Astrocyte (in vitro differentiated cells and primary cell): Measurements from ENCODE around the gene LCE1A.

Source experiments
- EZH2 ChIP-seq: IDR thresholded peaks from 2 replicates; pipeline ENCODE4 v1.6.1; 2012; ENCODE audit warnings: mild to moderate bottlenecking, low read length, inconsistent platforms; ENCODE audit not compliant: insufficient read depth
- TF ChIP-seq, protein P1 (sequence below): IDR thresholded peaks from 2 replicates; pipeline ENCODE4 v1.5.1; 2011; ENCODE audit warnings: low read depth, mild to moderate bottlenecking, inconsistent platforms, low read length, moderate library complexity; ENCODE audit not compliant: insufficient read depth

DNA sequence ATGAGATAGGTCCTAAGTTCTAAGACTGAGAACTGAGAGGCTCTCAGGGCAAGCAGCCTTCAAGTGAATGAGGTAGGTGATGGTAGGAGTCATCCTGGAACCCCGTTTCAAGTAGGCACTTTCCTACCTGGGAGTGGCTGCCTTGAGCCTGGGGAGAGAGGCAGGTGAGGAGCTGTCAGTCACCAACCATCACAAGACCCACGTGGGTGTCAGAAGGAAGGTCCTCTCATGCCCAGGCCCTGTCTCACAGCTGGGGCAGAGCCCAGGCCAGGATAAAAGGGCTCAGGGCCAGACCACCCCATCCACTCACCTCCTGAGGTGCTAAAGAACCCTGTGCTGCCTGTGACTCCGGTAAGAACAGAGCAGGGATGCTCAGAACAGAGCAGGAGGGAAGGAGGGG, 30.9 kb upstream of the LCE1A start, which contains the start of gene LCE1D:
- TF ChIP-seq, protein P1, sequence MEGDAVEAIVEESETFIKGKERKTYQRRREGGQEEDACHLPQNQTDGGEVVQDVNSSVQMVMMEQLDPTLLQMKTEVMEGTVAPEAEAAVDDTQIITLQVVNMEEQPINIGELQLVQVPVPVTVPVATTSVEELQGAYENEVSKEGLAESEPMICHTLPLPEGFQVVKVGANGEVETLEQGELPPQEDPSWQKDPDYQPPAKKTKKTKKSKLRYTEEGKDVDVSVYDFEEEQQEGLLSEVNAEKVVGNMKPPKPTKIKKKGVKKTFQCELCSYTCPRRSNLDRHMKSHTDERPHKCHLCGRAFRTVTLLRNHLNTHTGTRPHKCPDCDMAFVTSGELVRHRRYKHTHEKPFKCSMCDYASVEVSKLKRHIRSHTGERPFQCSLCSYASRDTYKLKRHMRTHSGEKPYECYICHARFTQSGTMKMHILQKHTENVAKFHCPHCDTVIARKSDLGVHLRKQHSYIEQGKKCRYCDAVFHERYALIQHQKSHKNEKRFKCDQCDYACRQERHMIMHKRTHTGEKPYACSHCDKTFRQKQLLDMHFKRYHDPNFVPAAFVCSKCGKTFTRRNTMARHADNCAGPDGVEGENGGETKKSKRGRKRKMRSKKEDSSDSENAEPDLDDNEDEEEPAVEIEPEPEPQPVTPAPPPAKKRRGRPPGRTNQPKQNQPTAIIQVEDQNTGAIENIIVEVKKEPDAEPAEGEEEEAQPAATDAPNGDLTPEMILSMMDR, result no peak
- no peak for TF ChIP-seq EZH2
